Pons (tissue), 1 donor: ENCODE measurements around the gene NRIP3.
"Not testable (repeated sequence)": the region's sequence is repeated elsewhere in the genome, so short reads cannot be mapped to it uniquely, and the experiment has no call there.

Experiments used
- DNase-seq: peaks from one replicate; pipeline ENCODE4 v3.0.0-alpha.2; 2016; ENCODE audit warnings: low spot score

NRIP3 gene

DNA sequence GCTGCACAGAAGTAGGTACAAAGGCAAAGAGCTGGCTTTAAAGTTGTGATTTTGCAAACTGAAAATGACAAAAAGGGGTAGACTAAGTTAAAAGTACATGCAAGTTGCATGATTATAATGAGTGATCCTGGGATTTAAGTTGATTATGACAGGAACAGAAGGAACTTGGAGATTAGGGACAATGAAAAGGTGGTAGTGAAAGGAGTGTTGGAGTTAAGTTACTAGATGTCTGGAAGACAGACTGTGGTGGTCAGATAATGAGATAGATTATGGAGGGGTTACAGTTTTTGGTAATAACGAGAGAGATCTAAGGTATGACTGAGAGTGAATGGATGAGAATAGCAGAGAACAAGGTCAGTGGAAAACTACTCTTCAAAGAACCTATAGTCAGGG lies 31.9 kb downstream of the NRIP3 start:
- DNase-seq: no peak

DNA sequence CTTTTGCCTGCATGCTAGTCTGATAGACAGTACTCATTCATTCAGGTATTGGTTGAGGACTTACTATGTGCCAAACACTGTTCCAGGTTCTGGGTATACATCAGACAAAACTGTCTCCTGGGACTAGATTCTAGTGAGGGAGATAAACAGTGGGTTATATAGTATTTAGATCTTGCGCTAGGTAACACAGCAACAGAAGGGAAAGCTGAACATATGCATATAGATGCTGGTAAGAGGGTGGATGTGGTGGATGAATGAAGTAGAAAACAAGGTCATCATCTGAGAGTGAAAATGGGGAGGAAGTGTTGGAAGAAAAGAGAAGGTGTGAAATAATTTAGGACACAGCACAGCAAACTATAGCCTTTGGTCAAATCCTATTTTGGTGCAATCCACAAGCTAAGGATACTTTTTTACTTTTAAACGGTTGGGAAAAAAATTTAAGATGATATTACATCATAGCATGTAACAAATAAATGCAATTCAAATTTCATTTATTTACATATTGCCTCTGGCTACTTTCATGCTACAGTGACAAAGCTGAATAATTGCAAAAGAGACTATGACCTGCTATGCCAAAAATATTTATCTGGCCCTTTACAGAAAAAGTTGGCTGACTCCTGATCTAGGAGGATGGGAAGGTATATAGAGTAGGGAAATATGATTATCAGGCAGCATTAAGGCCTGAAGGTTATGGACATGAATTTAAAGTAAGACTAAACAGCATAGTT lies 32.4 kb downstream of the NRIP3 start:
- no peak for DNase-seq

DNA sequence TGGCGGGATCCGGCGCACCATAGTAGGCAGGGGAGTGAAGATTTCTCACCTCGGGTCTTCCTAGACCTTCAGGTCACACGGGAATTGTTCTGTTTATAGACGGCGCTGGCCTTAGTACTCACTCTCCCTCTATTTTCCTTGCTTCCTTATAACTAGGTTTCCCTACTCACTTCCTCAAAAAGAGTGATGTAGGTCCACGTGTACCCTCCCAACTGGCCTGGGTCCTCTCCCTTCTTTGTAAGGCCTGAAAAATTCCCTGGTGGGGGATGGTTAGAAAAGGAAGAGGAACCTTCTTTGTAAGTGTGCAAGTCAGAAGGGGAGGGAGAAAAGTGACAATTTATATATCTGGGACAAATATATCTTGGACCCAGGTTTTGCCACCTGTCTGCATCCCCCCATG lies 36.6 kb downstream of the NRIP3 start:
- DNase-seq: no peak

DNA sequence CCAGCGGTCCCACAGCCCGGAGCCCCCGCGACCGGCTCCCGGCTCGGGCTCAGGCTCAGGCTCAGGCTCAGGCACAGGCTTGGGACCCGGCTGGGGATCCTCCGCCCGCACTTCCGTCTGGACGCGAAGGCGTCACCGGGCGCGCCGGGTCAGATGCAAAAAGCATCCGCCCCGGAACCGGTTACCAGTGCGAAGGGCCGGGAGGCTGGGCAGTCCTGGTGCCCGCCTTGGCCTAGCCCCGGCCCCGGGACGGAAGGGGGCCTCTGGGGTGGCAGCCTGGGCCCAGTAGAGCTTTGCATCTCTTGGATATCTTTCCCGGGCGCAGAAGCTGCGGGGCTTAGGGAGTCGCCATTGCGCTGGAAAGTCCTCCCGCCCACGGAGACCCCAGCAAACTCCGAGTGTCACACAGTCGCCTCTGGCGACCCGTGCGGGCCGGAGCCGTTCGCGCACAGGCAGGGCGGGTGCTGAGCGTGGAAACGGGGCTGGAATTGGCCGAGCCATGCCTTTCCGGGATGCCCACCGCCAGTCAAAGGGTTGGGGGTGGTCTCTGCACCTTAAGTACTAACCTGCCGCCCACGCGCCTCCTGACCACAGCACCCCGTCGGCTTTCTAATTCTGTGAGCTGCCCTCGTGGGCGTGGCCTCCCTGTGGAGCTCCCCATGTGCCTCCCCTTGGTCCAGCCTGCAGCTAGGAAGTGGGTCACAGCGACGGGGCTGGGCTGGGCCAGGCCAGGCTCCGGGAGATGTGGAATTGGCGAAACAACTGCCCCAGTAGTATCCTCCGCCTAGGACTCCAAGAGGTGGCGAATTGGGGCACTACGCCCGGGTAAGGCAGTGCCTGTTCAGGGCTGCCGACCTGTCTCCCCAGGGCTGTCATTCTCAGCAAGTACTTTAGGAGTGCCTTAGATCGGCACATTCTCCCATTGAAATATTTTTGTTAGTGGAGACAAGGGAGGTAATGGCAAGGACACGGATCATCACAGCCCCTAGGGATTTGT lies 39.2 kb downstream of the NRIP3 start, which contains the start of gene TMEM9B:
Gene TMEM9B (minus strand): TSS at position 119 of the 997 bp plus-strand sequence. CDS start 129 bp downstream, outside the sequence.
- DNase-seq: peak; percentile 86

DNA sequence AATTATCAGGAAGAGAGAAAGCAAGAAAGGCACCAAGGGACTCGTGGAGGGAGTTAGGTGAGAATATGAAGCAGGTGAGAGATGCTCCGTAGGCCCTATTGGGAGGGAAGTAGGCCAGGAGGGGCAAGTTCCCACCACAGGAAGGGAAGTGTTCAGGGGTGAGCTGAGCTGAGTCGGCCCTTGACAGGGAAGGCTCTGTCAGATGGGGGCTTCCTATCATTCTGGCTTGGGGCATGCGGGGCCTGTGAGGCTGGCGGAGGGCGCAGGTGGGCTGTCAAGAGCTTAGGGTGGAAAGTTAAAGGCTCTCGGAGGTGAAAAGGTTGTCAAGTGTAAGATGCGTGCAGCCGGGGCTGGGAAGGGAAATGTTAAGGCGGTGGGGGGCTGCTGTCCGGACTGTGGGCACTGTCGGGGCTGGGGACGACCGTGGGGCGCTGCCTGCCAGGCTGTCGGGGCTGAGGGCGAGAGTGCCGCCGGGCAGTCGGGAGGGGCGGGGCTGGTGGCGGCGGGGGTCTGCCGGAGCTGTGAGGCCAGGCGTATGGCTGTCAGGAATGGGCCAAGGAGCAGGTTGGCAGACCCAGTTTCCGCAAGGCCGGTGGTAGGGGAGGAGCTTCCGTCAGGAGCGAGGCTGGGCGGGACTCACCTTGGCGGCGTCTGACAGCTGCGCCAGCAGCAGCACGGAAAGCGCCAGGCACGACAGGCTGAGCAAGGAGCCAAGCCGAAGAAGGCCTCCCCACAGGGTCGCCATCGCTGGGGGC lies 40.1 kb downstream of the NRIP3 start:
- DNase-seq: no peak

DNA sequence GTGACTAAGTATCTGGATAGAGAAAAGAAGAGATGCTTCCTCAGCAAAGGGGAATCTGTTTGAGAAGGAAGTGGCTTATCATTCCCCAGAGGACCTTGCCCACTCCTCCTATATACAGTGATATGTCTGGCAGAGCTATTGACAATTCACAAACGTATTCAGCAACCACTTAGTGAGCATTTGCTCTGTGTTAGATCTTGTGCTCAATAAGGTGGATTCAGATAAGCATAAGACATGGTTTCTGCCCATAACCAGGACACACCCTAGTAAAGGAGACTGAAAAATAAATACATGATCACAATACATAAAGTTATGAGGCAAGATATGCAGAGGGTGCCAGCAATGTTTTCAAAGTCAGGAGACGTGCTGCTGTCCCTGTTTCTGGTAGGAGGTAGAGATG lies 41.0 kb downstream of the NRIP3 start:
- no peak for DNase-seq

DNA sequence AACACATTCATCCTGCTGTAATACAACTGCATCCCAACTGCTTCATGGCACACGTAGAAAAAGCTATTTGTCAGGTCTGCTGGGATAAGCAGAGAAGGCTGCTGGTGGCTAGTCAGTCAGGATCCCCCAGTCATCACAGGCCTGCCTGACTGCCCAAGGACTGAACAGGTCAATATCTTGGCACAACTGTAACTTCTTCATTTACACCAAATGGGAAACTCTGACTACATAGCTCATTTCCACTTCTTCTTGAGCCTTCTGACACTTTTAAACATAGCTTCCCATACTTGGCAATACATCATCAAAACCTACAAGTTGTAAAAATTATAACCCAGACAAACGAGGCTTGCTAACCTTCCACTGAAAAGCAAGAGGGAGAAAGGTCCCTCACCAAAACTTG lies 42.4 kb downstream of the NRIP3 start:
- DNase-seq: no peak

DNA sequence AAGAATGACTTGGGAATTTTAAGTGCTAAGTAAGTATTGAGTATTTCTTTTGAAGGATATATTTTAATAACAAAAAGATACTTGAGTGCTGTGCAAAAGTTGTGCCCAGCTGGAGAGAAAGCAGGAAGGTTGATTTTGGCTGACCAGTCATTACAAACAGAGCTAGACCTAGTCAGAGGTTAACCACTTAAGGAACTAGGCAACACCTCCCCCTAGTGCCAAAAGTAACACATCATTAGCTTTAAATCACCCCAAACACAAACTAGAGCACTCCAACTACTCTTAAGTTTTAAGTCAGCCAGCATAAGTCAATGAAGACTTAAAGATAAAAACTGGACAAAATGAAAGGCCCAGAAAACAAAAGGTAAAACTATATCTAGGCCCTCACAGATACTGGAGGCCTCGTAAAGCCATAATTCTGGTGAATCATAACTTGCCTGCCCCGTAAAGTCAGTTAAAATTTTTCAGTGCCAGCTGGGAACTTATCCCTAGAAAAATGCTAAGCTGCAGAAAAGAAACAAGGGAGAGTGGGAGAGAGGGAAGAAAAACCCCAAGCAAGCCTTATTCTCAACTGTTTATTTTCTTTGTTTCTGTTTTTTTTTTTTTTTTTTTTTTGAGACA lies 44.1 kb downstream of the NRIP3 start:
- peak; percentile 76 for DNase-seq

DNA sequence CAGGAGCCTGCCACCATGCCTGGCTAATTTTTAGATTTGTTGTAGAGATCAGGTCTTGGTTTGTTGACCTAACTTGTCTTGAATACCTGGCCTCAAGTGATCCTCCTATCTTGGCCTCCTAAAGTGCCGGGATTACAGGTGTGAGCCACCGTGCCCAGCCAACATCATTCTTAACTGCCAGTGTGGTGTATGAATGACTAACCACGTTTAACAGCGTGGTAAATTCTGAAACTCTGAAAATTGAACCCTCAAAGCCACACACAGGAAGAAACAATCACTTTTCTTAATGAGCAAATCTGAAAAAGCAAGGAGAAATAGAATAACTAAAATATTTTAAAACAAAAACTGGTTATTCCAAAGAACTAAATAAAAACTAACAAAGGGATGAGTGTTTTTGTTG lies 46.9 kb downstream of the NRIP3 start:
- no peak for DNase-seq

DNA sequence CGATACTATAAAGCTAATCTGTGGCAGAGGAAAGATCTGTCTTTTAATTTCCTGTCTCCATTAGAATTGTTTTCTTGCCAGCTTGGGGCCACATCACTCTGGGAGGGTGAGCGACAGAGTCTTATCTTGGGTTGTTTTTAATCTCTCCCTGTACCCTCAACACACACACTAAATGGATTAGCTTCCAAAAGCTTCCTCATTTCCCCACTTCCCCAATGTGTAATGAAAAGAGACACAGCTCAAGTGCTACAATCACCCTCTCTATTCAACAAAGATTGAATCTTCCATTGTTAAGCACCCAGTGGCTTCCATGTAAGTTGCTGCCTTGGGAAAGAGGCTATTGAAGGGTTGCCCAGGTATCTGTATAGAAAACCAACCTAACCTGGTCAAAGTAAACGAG lies 54.9 kb downstream of the NRIP3 start:
- no peak for DNase-seq

DNA sequence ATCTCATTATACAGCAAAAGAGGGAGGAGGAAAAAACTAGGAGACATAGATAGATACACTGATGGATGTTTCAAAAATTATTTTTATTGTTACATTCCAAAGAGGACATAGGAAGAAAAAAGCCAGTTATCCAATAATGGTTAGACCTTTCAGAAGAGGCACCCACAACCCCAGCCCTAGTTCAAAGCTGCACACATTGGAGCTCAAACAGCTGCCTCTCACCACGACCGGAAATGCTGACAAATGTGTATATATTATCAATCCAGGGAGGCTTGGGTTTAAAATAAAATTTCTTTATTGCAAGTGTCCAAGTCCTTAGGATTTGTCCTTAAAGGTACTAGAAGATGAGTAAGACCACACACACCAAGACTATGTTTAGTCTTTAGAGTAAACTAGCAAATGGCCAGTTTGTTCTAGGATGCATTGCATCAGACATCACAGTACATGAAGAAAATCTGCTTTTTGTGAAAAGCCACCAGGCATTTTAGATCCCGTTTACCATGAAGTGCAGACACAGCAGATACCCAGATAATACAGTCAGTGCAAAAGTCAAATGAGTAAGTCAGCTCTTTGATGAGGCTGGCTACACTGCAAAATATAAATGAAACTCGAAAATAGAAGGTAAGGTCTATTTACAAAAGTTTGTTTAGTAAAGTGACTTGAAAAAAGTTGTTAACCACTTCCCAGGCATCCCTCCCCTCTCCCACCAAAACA lies 56.4 kb downstream of the NRIP3 start:
- no peak for DNase-seq

DNA sequence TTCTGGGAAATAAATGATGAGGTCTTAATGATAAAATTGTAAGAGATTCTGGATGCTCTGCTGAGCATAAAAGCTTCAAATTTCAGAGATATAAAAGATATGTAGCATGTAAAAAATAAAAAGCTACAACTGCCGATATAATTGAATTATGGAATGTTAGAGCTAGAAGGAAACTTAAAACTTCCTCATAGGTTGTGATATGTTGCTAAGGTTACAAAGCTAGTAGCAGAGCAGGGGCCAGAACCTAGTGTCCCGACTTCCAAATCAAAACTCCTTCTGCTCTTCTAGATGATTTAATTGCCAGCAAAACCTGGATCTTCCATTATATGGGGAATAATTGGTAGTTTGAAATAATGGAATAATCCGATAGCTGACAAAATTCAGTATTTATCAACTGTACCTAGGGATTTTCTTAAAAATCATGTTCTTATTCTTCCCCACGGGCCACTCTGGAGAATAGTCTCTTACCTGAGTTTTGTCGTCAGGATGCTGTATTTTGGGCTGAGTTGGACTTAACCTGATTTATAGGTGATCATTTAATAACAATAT lies 61.2 kb downstream of the NRIP3 start, which contains the start of gene ASCL3:
Gene ASCL3 (minus strand): TSS at position 499 of the 549 bp plus-strand sequence. CDS start 4,855 bp downstream, outside the sequence.
- DNase-seq: no peak

DNA sequence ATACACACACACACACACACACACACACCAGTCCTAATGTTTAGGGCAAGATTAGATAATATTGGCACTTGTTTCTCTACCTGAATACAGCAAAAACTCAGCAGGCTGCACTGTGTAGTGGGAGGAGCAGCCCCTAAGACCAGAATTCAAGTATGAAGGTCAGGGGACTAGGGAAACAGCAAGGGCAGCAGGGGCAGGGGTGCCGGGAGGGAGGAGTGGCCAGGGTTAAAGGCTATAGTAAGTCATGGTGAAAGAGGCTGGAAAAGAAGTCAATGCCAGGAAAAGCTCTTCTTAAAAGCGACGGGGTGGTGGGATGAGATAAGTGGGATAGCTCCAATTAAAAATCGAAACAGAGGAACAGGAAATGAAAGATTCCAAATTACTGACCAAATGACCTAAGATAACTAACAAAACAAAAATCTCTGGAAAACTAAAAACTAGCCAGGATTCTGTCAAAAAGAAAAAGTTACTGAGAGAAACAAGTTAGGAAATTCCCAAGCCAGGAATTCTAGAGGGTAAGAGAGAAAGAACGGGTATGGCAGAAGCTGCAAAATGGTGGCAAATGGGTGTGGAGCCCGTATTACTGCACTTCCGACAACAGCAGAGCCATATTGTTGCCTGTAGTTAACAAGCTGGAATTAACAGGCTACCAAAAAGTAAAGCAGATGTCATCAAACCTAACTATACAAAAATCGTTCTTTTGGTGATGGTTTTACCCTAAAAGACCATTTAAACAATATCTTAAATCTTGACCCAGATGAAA lies 62.3 kb downstream of the NRIP3 start:
- DNase-seq: no peak

DNA sequence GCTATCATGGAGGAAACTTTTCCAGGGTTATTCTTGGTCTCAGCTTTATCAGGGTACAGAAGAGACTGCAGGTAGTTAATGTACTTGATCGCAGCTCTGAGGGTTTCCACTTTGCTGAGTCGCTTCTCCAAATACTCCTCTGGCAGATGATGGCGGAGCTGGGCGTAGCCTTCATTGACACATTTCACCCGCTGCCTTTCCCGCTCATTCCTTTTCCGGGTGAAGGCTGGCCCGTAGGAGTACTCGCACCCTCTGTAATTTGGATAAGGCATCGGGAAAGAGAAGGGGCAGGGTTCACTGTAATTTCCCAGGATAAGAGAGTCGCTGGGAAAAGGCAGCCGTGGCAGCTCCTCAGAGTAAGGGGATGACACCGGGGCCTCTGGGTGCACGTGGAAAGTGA lies 66.1 kb downstream of the NRIP3 start:
- no peak for DNase-seq

DNA sequence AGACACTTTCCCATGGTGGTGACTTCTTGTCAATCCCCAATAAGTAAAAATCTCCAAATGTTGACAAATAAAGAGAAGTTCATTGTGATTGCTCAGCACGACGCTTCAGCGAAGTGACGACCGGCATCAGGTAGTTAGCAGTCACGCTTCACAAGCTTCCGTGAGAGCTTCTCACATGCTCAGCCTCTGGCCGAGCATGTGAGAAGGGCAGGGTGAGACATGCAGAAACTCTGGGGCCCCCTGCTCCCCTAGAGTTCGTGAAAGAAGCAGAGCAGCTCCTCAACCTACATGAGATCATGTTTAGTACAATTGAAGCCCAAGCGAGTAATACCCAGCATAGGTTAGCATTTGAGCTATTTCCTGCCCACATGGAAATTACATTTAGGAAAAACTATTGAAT lies 66.6 kb downstream of the NRIP3 start:
- DNase-seq: no peak

DNA sequence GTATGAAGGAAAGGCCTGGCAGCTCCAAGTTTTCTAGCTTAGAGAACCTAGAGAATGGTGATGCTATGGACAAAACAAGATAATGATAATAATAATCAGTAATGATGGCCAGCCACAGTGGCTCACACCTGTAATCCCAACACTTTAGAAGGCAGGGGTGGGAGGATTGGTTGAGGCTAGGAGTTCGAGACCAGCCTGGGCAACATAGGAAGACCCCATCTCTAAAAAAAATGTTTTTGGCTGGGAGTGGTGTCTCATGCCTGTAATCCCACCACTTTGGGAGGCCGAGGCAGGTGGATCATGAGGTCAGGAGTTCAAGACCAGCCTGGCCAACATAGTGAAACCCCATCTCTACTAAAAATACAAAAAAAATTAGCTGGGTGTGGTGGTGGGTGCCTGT lies 68.0 kb downstream of the NRIP3 start:
- DNase-seq: not testable (repeated sequence)

DNA sequence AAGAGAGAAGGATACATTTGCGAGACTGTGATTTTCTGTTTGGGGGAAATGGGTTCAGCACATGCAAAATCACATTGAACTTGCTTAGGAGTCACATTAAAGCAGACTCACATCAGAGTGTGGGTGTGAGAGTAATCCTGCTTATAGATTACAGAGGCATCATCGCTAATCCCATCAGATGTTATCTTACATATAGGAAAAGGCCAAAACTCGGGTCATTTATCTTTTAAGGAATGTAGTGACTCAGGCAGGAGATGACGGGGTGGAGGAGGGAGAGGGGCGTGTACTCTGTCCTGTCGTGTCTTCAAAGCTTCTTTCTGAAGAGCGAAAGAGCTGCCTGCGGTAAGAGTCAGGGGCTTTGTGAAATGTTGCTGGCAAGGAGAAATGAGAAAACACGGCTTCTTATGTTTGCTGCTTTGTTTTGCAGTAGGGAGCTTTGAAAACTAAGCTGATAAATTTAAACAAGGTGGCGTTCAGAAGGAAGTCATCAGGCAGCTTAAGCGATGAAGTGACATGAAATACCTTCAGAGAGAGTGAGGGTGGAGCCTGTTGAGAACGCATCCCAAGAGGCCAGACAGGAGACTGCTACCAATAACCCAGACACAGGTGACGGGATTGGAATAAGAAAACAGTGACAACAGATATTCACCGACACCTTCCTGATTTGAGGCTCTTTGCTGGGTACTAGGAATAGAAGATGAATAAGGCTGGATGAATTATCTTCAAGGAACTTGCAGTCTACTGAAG lies 68.9 kb downstream of the NRIP3 start:
- no peak for DNase-seq

DNA sequence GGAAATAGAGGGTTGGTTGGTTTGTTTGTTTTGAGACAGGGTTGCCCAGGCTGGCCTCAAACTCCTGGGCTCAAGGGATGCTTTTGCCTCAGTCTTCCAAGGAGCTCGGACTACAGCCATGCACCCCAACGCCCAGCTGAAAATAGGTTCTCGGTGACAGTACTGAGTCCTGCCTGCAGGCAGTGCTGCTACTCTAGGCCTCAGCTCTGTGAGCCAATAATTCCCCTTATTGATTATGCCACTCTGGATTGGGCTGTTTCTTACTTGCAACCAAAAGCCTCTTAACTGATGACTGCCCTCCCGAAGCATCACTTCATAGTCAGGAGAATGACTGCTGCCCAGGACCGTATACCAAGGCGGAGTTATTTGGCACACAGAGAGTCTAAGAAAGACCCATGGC lies 69.9 kb downstream of the NRIP3 start:
- DNase-seq: no peak

DNA sequence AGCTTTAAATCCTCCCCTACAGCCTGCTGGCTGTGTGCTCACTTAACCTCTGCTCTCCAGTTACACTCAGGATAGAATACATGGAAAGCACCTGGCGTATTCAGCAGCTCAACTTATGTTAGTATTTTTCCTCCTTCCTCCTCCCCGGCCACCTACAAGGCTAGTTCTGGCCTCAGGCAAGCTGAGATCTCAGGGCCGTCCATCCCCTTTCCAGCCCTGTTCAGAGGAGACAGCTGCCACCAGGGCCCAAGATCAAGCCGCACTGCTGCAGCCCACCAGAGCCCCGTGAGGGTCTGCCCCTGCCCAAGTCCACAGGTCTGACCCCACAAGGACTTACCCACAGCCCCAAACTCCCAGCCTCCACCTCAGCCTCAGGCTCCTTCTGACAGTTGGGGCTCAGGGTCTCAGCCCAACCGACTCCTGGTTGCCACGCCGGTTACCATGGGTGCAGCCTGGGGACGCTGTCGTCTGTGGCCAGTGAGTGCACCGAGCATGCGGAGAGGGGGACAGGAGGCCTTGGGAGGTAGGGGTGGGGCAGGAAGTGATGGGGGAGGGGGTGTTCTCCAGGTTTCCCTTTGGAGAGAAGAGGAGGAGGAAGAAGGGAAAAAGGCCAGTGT lies 71.1 kb downstream of the NRIP3 start, which contains the start of gene C11orf16:
Gene C11orf16 (minus strand): TSS at position 384 of the 617 bp plus-strand sequence. CDS start 639 bp downstream, outside the sequence.
- no peak for DNase-seq
